Right lobe of liver (tissue), 6 donors: ENCODE data around the gene TMEM178A. TPM values are rescaled to one million over a fixed set of nuclear protein-coding genes. Genes with fewer than 3 reads are reported as not detected.

ENCODE experiments used
- ATAC-seq, 4 donors: fragments of 200-7000 bp; cut with Tn5 transposase; one replicate each; pipeline ENCODE4 v1.9.1; 2020; ENCODE audit warnings: mild to moderate bottlenecking in 4 of 4, moderate library complexity in 4 of 4
- DNase-seq, 3 donors: peaks; one replicate each; pipeline ENCODE4 v3.0.0-alpha.2; 2020
- H3K27ac ChIP-seq, 3 donors: fragments of 200-600 bp; one replicate each; pipeline ENCODE4 v1.8.0; 2022
- H3K27me3 ChIP-seq, 2 donors: fragments of 200-600 bp; one replicate each; pipeline ENCODE4 v1.8.0; 2022
- H3K36me3 ChIP-seq, 4 donors: fragments of 200-600 bp; sonication (generic) in 1 of 4; one replicate each; pipeline versions ENCODE4 v1.5.1 to v1.8.0; 2017 to 2022; ENCODE audit warnings: control low read depth in 1 of 4
- H3K4me1 ChIP-seq, 4 donors: fragments of 200-600 bp; sonication (generic) in 1 of 4; one replicate each; pipeline versions ENCODE4 v1.5.1 to v1.8.0; 2017 to 2022; ENCODE audit warnings: control low read depth in 1 of 4
- H3K4me3 ChIP-seq, 3 donors: fragments of 200-600 bp; one replicate each; pipeline ENCODE4 v1.8.0; 2022
- H3K9me3 ChIP-seq, 4 donors: fragments of 200-600 bp; sonication (generic) in 1 of 4; one replicate each; pipeline versions ENCODE4 v1.5.1 to v1.8.0; 2017 to 2022; ENCODE audit warnings: control low read depth in 1 of 4
- CTCF ChIP-seq, 4 donors: fragments of 200-600 bp in 3 of 4; fragments of 450-650 bp in 1 of 4; IDR thresholded peaks; one replicate each; pipeline versions ENCODE4 v1.5.1 to v1.8.0; 2016 to 2022; ENCODE audit warnings: antibody characterized with exemption in 4 of 4, mild to moderate bottlenecking in 2 of 4
- POLR2A ChIP-seq: fragments of 450-650 bp; IDR thresholded peaks from one replicate; pipeline ENCODE4 v1.6.1; 2017; ENCODE audit warnings: antibody characterized with exemption, mild to moderate bottlenecking
- WGBS: methylation state at CpG from one replicate; pipeline ENCODE4 v1.1.6; 2018; ENCODE audit warnings: low coverage, low lambda C conversion rate; ENCODE audit not compliant: insufficient coverage; ENCODE audit errors: missing lambda C conversion rate; 5-methylcytosine and 5-hydroxymethylcytosine counted together
- intact Hi-C, 2 donors: fragments of 100-400 bp; cut with DNase I; formaldehyde crosslinking; loops; one replicate each; pipeline versions ENCODE4 v1.11.2 to v1.14.1; 2022
- total RNA-seq, 6 experiments: library from RNA; depleted of rRNA in 2 of 6; stranded (reverse); fragments of >200 nt in 2 of 6; fragmentation: NEBNext Ultra II Directional in 3 of 6; extraction: Animal tissue kit (Norgen Biotek cat#: 25700) in 3 of 6; gene quantifications; one replicate each; pipeline versions ENCODE4 v1.1.0 to v1.2.4, GENCODE V29; 2016 to 2023
- donor health status: DM: no; HTN: yes; CAD: no.
- donor health status: DM: no; HTN: no; CAD: no.
- donor health status: DM: no; HTN: no; CAD: no.
- donor health status: DM: no; HTN: yes; CAD: no.
- donor health status: DM: no; HTN: yes; CAD: no.

Gene TMEM178A
- total RNA-seq, 6 experiments from 2014 or later: 0.25 to 1.7 (median 1.4) TPM; not detected in 1

GRCh38 chr2:39657287-39657937 is 8.3 kb upstream of the TMEM178A start:
- no peak for DNase-seq
- Histone ChIP-seq H3K27ac (no peak overlapping the region), H3K9me3 (no peaks in the 10 kb centered on the region), H3K36me3 (no peaks in the 10 kb centered on the region), H3K4me3 (no peak overlapping the region), H3K4me1 (no peaks in the 10 kb centered on the region), H3K27me3 (no peaks in the 10 kb centered on the region)
- no peak for TF ChIP-seq CTCF (IDR thresholded peaks at IDR 0.05)
- WGBS: 86% methylated on average over 5 of the region's 7 CpGs
- intact Hi-C loops: no loop called here
- ATAC-seq: no peak

GRCh38 chr2:39658371-39658770 is 7.3 kb upstream of the TMEM178A start:
- Histone ChIP-seq H3K27ac (no peak overlapping the region), H3K4me3 (no peak overlapping the region), H3K4me1 (no peaks in the 10 kb centered on the region), H3K36me3 (no peaks in the 10 kb centered on the region), H3K9me3 (no peaks in the 10 kb centered on the region), H3K27me3 (no peaks in the 10 kb centered on the region)
- TF ChIP-seq POLR2A (no peak), CTCF (IDR thresholded peaks at IDR 0.05) (no peak)
- ATAC-seq (no peak), DNase-seq (no peak)
- intact Hi-C loops: no loop called here
- WGBS: 88% methylated on average over 2 of the region's 2 CpGs

- Histone ChIP-seq H3K27ac (no peak overlapping the region), H3K36me3 (no peaks in the 10 kb centered on the region), H3K4me1 (no peaks in the 10 kb centered on the region), H3K4me3 (no peak overlapping the region), H3K9me3 (no peaks in the 10 kb centered on the region), H3K27me3 (no peaks in the 10 kb centered on the region)
- ATAC-seq (no peak), DNase-seq (no peak)
- WGBS: 70% methylated on average over 3 of the region's 3 CpGs
- intact Hi-C loops: no loop called here
- TF ChIP-seq POLR2A (no peak), CTCF (IDR thresholded peaks at IDR 0.05) (no peak)
Measured at GRCh38 chr2:39659765-39660611, 5.7 kb upstream of the TMEM178A start.

- DNase-seq (no peak), ATAC-seq (no peak)
- intact Hi-C loops: no loop called here
- 100% methylated on average over 2 of the region's 3 CpGs for WGBS
- Histone ChIP-seq H3K9me3 (no peaks in the 10 kb centered on the region), H3K27ac (no peak overlapping the region), H3K4me3 (no peak overlapping the region), H3K4me1 (no peaks in the 10 kb centered on the region), H3K27me3 (no peaks in the 10 kb centered on the region), H3K36me3 (no peaks in the 10 kb centered on the region)
- TF ChIP-seq POLR2A: no peak
- TF ChIP-seq CTCF (IDR thresholded peaks at IDR 0.05): no peak
Measured at GRCh38 chr2:39660612-39661236, 5.0 kb upstream of the TMEM178A start.
